GM15510 (cell line): ENCODE data around the gene SETD3.

Experiments used
- POLR2A ChIP-seq: IDR thresholded peaks from 3 replicates; pipeline ENCODE4 v1.6.1; 2011; ENCODE audit warnings: borderline replicate concordance; ENCODE audit not compliant: insufficient read length; ENCODE audit errors: extremely low read depth

Gene SETD3

GRCh38 chr14:99430491-99430890, 50.2 kb downstream of the SETD3 start:
- TF ChIP-seq POLR2A: no peak

GRCh38 chr14:99427632-99428300, 52.9 kb downstream of the SETD3 start:
- no peak for TF ChIP-seq POLR2A

- TF ChIP-seq POLR2A: no peak
These were observed 53.8 kb downstream of the SETD3 start for GRCh38 chr14:99426813-99427346.

- no peak for TF ChIP-seq POLR2A
These were observed 54.4 kb downstream of the SETD3 start for GRCh38 chr14:99426265-99426664.

- no peak for TF ChIP-seq POLR2A
These were observed 55.4 kb downstream of the SETD3 start for GRCh38 chr14:99425272-99425681.

- no peak for TF ChIP-seq POLR2A
These were observed 56.3 kb downstream of the SETD3 start for GRCh38 chr14:99424306-99424877.

GRCh38 chr14:99423434-99423833, 57.2 kb downstream of the SETD3 start:
- no peak for TF ChIP-seq POLR2A

GRCh38 chr14:99422228-99423010, 58.2 kb downstream of the SETD3 start:
- TF ChIP-seq POLR2A: no peak

GRCh38 chr14:99420711-99421110, 59.9 kb downstream of the SETD3 start:
- no peak for TF ChIP-seq POLR2A

- no peak for TF ChIP-seq POLR2A
These were observed 60.8 kb downstream of the SETD3 start for GRCh38 chr14:99419905-99420304.

- no peak for TF ChIP-seq POLR2A
These were observed 62.4 kb downstream of the SETD3 start for GRCh38 chr14:99418242-99418641.

- no peak for TF ChIP-seq POLR2A
These were observed 63.8 kb downstream of the SETD3 start for GRCh38 chr14:99416909-99417308.

- TF ChIP-seq POLR2A: no peak
These were observed 65.0 kb downstream of the SETD3 start for GRCh38 chr14:99415496-99416281.

- no peak for TF ChIP-seq POLR2A
These were observed 66.7 kb downstream of the SETD3 start for GRCh38 chr14:99413911-99414310.

GRCh38 chr14:99413172-99413571, 67.5 kb downstream of the SETD3 start:
- TF ChIP-seq POLR2A: no peak
